Fibroblast of villous mesenchyme (primary cell): ENCODE data around the gene CCDC188. TPM values are rescaled to one million over a fixed set of nuclear protein-coding genes. Genes with fewer than 3 reads are reported as not detected.

Experiments
- DNase-seq: peaks from one replicate; pipeline ENCODE4 v3.0.0-alpha.2; 2010; ENCODE audit warnings: low read depth
- H3K4me3 ChIP-seq: 2 replicates; pipeline ENCODE4 v1.5.1; 2011; ENCODE audit warnings: low read depth, mild to moderate bottlenecking, low read length
- CTCF ChIP-seq: IDR thresholded peaks from 2 replicates; pipeline ENCODE4 v1.5.1; 2012; ENCODE audit warnings: low read depth, mild to moderate bottlenecking, low read length; ENCODE audit not compliant: insufficient read depth
- total RNA-seq: library from RNA; depleted of rRNA; stranded (reverse); fragments of >200 nt; gene quantifications from 2 replicates; pipeline ENCODE4 v1.2.3, GENCODE V29; 2012

Gene CCDC188
- total RNA-seq, 1 donor: 0.43 TPM

- no peak for TF ChIP-seq CTCF
- DNase-seq: peak; percentile 31
- H3K4me3 ChIP-seq: peak overlapping the region; percentile 79
Measured at GRCh38 chr22:20117633-20118299, 33.1 kb downstream of the CCDC188 start.

DNA sequence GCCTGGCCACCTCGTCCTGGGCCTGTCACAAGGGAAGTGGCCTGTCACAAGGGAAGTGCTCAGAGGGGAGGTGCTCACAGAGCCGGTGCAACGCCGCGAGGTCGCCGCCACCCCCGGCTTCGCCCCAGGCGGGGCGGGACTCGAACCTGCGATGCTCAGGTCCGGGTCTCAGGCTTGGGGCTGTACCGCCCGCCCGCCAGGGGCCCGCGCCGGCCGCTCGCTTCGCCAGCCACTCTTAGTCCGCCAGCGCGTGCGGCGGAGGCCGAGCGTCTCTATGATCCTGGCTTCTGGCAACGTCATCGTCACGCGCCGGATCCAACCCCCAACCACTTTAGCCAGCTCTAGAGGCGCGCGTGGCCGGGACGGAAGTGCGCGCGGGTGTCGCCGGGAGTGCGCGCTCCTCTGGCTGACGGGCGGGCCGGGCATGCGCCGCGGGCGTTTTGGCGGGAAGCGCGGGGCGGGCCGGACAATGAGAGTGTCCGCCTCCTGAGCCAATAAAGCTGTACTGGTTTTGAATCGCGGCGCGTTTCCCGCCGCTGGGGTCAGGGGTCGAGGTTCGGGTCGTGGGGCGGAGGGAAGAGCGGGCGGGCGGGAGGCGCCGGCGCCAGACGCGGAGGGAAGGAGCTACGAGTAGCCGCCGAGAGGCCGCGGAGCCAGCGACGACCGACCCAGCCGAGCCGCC, 33.8 kb downstream of the CCDC188 start, which contains the start of gene TRMT2A:
TRMT2A (minus strand) TSS at position 276 of the 682 bp plus-strand sequence. CDS start 320 bp downstream, outside the sequence.
- H3K4me3 ChIP-seq: peak within 1 kb of the TSS; percentile 98
- DNase-seq: peak; percentile 99
- peak; percentile 6 for TF ChIP-seq CTCF

DNA sequence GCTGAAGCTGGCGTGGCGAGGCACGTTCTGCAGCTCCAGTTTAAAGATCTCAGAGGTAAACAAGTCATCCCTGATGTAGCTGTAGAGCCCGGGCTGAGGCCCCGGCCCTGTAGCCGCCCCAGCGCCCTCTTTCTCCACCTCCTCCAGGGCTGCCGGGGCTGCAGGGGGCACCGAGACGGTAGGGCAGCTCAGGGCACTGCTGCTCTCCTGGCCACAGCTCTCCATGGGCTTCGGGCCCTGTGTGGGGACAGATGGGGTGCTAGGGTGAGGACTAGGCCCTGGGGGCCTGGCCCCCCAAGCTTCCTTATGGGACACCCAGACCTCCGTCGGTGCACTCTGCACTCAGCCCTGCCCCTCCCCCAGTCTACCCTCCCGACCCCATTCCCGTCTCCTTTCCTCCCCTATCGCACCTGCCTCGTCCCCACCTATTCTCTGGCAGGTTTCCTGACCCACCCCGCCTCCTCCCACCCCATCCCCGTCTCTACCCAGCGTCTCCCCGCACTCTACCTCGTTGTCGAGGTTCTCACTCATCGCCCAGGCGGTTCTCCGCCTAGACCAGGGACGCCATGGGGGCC, 34.4 kb downstream of the CCDC188 start:
- no peak for TF ChIP-seq CTCF
- peak overlapping the region; percentile 98 for H3K4me3 ChIP-seq
- no peak for DNase-seq

DNA sequence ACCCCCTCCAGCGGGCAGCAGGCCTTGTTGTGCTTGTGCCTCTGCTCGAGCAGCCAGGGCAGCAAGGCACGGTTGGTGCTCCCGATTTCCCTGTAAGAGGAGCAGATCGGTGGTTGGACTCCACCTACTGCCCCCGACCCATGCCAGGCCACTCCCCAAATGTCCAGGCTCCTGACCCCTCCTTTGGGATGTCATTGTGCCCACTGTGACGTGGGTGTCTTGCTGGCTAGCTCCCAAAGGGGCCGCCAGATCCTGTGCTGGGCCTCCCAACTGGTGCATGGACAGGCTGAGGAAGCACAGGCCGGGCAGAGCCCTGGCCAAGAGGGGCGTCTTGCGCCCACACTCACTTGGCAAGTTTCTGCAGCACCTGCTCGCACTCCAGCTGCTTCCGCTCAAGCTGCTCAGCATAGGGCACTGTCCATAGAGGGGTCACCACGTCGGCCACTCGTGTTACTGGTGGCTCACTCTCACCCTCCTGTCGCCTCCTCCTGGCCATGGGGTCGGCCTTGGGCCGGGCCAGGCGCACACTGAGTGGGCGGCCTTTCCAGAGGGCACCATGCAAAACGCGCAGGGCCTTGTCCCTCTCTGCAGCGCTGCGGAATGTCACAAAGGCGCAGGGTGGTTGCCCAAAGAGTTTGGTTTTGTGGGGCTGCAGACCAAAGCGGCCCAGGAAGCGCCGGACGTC, 35.0 kb downstream of the CCDC188 start, which contains the start of gene RANBP1:
RANBP1 (plus strand) TSS at position 414 of the 685 bp plus-strand sequence; CDS start at position 495, 81 bp downstream.
- no peak for DNase-seq
- H3K4me3 ChIP-seq: peak within 1 kb of the TSS; percentile 98
- no peak for TF ChIP-seq CTCF

- no peak overlapping the region for H3K4me3 ChIP-seq
- no peak for TF ChIP-seq CTCF
- no peak for DNase-seq
Measured at GRCh38 chr22:20114506-20115475, 36.1 kb downstream of the CCDC188 start.
